Measurements from ENCODE around the gene RBM20.

DNA sequence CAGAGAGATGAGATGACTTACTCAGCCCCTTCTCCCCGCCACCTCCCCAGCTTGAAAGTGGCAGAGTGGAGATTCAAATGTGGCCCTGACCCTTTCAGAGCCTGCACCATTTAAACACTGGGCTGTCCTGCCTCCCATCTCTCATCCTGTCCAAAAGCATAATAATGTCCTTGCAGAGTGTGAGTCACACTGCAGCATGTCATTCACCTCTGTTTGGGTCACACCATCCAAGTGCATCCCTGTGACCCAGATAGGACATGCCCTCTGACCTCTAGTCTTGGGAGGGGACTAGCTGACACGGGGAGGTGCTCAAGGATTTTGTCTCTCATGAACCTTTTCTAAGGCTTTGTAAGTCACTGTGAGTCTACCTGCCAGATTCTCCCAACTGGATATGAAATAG is 138.5 kb downstream of the RBM20 start:
- no peak for TF ChIP-seq CTCF (IDR thresholded peaks at IDR 0.05)
- TF ChIP-seq POLR2A (IDR thresholded peaks at IDR 0.05): no peak
- no peak for TF ChIP-seq POLR2AphosphoS5 (IDR thresholded peaks at IDR 0.05)

Measured in suprapubic skin (tissue), 4 donors.